Muscle layer of duodenum (tissue), 2 donors: ENCODE data around the gene MRPL34.

Source experiments
- H3K27ac ChIP-seq: one replicate; pipeline ENCODE4 v1.7.0; 2013; ENCODE audit warnings: mild to moderate bottlenecking, low read length
- H3K27me3 ChIP-seq: one replicate; pipeline ENCODE4 v1.7.0; 2013; ENCODE audit warnings: low read depth, mild to moderate bottlenecking, control low read depth, low read length
- H3K36me3 ChIP-seq, 2 donors: one replicate each; pipeline ENCODE4 v1.7.0; 2013; ENCODE audit warnings: low read length in 2 of 2, control low read depth in 1 of 2, mild to moderate bottlenecking in 1 of 2; ENCODE audit not compliant: insufficient read depth in 2 of 2, control insufficient read depth in 1 of 2
- H3K4me1 ChIP-seq, 2 donors: one replicate each; pipeline ENCODE4 v1.7.0; 2013; ENCODE audit warnings: low read length in 2 of 2, mild to moderate bottlenecking in 2 of 2, control low read depth in 1 of 2, moderate library complexity in 1 of 2; ENCODE audit not compliant: insufficient read depth in 2 of 2, control insufficient read depth in 1 of 2
- H3K4me3 ChIP-seq, 2 donors: one replicate each; pipeline ENCODE4 v1.7.0; 2013; ENCODE audit warnings: low read length in 2 of 2, low read depth in 1 of 2, mild to moderate bottlenecking in 1 of 2
- H3K9me3 ChIP-seq, 2 donors: one replicate each; pipeline ENCODE4 v1.7.0; 2013; ENCODE audit warnings: low read length in 2 of 2, control low read depth in 1 of 2, mild to moderate bottlenecking in 1 of 2; ENCODE audit not compliant: control insufficient read depth in 1 of 2
- donor health status: healthy.

Gene MRPL34

DNA sequence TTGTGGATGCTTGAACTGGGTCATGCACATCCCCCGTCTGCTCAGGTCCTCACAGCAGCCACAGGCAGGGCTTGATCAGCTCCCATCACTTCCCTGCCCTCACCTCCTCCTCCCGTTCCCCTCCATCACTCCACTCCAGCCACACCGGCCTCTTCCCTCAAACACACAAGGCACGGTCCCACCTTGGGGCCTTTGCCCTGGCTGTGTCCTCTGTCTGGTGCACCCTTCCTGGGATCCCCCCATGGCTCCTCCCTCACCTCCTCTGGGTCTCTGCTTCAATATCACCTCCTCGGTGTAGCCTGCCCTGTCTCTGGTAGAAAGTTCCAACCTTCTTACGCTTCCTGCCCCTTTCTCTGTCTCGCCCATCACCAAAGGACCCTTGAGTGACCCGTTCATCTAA, 47.7 kb downstream of the MRPL34 start:
- Histone ChIP-seq H3K27ac (no peak overlapping the region), H3K4me1 (peaks cover 0 to 12% of the 10 kb centered on the region in 2 donors), H3K36me3 (no peaks in the 10 kb centered on the region), H3K27me3 (no peaks in the 10 kb centered on the region), H3K4me3 (no peak overlapping the region), H3K9me3 (no peaks in the 10 kb centered on the region)
